Cardiac muscle cell (in vitro differentiated cells and primary cell): ENCODE measurements around the gene RPL11. TPM values are rescaled to one million over a fixed set of nuclear protein-coding genes. Genes with fewer than 3 reads are reported as not detected.
A peak's percentile ranks its signal among the peaks of the same experiment; 100 is the strongest.
"Not testable (repeated sequence)": the region's sequence is repeated elsewhere in the genome, so short reads cannot be mapped to it uniquely, and the experiment has no call there.

ENCODE experiments used
- DNase-seq, 2 donors: peaks; one replicate each; pipeline versions ENCODE4 v3.0.0 to v3.0.0-alpha.2; 2010 to 2017; ENCODE audit warnings: low read depth in 1 of 2, low spot score in 1 of 2
- H3K27ac ChIP-seq: fragments of 200-600 bp; sonication (generic); 2 replicates; pipeline ENCODE4 v1.5.1; 2016
- H3K27me3 ChIP-seq: fragments of 200-600 bp; sonication (generic); 2 replicates; pipeline ENCODE4 v1.6.0; 2016; ENCODE audit warnings: control low read depth
- H3K36me3 ChIP-seq: fragments of 200-600 bp; sonication (generic); 2 replicates; pipeline ENCODE4 v1.5.1; 2016; ENCODE audit warnings: control low read depth
- H3K4me1 ChIP-seq: fragments of 200-600 bp; sonication (generic); 2 replicates; pipeline ENCODE4 v1.8.1; 2017; ENCODE audit warnings: low read depth, mild to moderate bottlenecking, mixed run types
- H3K4me3 ChIP-seq: fragments of 200-600 bp; sonication (generic); 2 replicates; pipeline ENCODE4 v1.5.1; 2016; ENCODE audit warnings: mild to moderate bottlenecking
- H3K9me3 ChIP-seq: fragments of 200-600 bp; sonication (generic); 2 replicates; pipeline ENCODE4 v1.5.1; 2017; ENCODE audit warnings: low read depth, mild to moderate bottlenecking, control low read depth
- polyA plus RNA-seq: library from polyadenylated mRNA; unstranded; fragments of >200 nt; fragmentation: Nextera tagmentation; extraction: Ambion mirVana; gene quantifications from 2 replicates; pipeline ENCODE4 v1.2.1, GENCODE V29; 2016
- total RNA-seq: library from RNA; depleted of rRNA; stranded (reverse); fragments of >200 nt; gene quantifications from 2 replicates; pipeline ENCODE4 v1.2.3, GENCODE V29; 2016
- TF ChIP-seq, protein P1 (sequence below): IDR thresholded peaks from 2 replicates; pipeline ENCODE4 v1.5.1; 2012; ENCODE audit warnings: low read depth, mild to moderate bottlenecking, low read length

The RPL11 gene
- total and polyA plus RNA-seq, 2 experiments from 2014 or later = 590 to 1,627 TPM

DNA sequence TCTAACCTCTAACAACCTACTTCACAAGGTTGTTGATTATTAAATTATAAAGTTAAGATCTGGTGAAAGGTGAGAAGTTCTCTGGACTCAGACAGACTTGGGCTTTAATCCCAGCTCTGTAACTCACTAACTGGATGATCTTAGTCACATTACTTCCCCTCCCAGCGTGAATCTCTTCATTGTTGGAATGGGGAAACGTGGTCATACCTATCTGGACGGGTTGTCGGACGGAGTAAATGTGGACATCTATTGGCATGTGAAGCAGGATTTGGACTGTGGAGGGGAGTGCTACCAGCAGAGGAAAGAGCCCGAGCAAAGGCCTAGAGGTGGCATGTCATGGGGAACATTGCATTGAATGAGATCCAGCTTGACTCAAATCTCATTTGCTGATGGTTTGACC is 45.1 kb upstream of the RPL11 start:
- TF ChIP-seq, protein P1, sequence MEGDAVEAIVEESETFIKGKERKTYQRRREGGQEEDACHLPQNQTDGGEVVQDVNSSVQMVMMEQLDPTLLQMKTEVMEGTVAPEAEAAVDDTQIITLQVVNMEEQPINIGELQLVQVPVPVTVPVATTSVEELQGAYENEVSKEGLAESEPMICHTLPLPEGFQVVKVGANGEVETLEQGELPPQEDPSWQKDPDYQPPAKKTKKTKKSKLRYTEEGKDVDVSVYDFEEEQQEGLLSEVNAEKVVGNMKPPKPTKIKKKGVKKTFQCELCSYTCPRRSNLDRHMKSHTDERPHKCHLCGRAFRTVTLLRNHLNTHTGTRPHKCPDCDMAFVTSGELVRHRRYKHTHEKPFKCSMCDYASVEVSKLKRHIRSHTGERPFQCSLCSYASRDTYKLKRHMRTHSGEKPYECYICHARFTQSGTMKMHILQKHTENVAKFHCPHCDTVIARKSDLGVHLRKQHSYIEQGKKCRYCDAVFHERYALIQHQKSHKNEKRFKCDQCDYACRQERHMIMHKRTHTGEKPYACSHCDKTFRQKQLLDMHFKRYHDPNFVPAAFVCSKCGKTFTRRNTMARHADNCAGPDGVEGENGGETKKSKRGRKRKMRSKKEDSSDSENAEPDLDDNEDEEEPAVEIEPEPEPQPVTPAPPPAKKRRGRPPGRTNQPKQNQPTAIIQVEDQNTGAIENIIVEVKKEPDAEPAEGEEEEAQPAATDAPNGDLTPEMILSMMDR = no peak
- peaks cover 14% of the 10 kb centered on the region for H3K4me1 ChIP-seq
- no peak for DNase-seq
- no peak overlapping the region for H3K27ac ChIP-seq
- H3K27me3 ChIP-seq = no peaks in the 10 kb centered on the region
- H3K9me3 ChIP-seq = no peaks in the 10 kb centered on the region
- no peaks in the 10 kb centered on the region for H3K36me3 ChIP-seq
- no peak overlapping the region for H3K4me3 ChIP-seq

DNA sequence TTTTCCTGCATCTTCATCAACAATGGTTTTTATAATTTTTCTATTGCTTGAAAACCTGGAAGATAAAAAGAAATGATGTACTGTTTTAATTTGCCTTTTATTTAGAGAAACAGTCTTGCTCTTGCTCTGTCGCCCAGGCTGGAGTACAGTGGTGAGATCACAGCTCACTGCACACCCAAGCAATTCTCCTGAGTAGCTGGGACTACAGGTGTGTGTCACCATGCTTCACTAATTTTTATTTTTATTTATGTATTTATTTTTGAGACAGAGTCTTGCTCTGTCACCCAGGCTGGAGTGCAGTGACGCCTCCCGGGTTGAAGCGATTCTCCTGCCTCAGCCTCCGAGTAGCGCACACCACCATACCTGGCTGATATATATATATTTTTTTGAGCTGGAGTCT is 43.0 kb upstream of the RPL11 start:
- TF ChIP-seq, protein P1 = no peak
- Histone ChIP-seq H3K9me3 (no peaks in the 10 kb centered on the region), H3K36me3 (no peaks in the 10 kb centered on the region), H3K4me3 (no peak overlapping the region), H3K27me3 (no peaks in the 10 kb centered on the region), H3K27ac (no peak overlapping the region), H3K4me1 (peaks cover 13% of the 10 kb centered on the region)
- DNase-seq = no peak

DNA sequence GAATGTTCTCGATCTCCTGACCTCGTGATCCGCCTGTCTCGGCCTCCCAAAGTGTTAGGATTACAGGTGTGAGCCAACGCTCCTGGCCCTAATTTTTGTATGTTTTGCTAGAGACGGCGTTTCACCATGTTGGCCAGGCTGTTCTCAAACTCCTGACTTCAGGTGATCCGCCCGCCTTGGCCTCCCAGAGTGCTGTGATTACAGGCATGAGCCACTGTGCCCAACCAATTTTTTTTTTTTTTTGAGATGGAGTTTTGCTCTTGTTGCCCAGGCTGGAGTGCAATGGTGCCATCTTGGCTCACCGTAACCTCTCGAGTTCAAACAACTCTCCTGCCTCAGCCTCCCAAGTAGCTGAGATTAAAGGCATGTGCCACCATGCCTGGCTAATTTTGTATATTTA is 42.4 kb upstream of the RPL11 start:
- H3K4me3 ChIP-seq, DNase-seq, H3K36me3 ChIP-seq, H3K27ac ChIP-seq, H3K27me3 ChIP-seq, H3K4me1 ChIP-seq, H3K9me3 ChIP-seq: not testable (repeated sequence)

DNA sequence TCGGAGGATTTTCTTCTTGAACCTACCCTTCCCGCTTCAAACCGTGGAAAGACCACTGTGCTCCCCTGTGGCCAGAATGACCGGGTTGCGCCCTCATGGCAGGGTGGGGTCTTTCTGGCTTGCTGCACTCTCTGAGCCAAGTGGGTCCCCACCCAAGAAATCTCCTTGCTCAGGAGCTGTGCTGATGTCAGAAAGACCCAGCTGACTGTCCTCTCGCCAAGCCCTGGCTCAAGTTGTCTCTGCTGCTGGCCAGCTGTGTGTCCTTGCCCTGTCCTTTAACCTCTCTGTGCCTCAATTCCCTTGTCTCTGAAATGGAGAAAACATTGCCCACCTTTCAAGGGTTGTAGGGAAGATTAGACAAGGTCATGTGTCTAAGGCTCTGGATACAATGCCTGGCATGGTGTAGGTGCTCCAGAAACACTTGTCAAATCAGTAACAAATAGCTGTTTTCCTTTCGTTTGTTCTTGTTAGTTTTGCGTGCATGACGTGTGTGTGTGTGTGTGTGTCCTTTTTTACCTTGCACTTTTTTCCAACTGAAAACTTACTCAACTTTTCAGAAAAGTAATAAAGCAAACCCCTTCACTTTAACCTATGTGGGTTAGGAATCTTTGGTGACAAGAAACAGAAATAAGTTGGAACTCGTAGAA is 41.1 kb upstream of the RPL11 start:
- DNase-seq = no peak
- TF ChIP-seq, protein P1 = no peak
- H3K27me3 ChIP-seq = no peaks in the 10 kb centered on the region
- H3K4me1 ChIP-seq = peaks cover 4% of the 10 kb centered on the region
- H3K36me3 ChIP-seq = no peaks in the 10 kb centered on the region
- H3K4me3 ChIP-seq = no peak overlapping the region
- no peaks in the 10 kb centered on the region for H3K9me3 ChIP-seq
- H3K27ac ChIP-seq = no peak overlapping the region

DNA sequence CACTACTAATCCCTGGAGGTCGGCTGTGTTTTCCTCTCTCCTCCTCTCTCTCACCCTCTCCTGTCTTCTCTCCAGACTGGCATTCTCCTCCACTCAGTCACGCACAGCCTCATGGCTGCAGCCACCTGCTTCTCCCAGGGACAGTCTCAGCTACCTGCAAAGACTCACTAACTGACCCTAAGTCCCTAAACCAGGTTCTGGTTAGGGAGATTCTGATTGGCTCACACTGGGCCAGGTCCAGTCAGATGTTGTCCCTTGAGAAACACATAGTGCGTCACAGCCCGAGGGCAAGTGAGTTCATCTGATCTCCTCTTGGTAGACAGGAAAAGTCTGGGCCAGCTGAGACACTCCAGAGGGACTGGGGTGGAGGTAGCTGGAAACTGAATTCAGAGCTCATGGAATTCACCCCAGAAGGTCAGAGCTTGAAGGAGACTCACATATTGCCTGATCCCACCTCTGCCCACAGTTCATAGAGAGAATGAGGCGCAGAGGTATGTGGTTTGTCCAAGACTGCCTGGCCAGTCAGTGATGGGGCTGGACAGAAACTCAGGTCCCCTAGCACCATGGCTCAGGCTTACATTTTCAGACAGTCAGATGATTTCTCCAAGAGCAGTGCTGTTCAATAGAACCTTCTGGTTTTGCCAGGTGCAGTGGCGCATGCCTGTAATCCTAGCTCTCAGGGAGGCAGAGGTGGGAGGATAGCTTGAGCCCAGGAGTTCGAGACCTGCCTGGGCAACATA is 40.4 kb upstream of the RPL11 start:
- TF ChIP-seq, protein P1 = no peak
- peak in 1 of 2 donors; percentile 65 for DNase-seq
- H3K36me3 ChIP-seq = no peaks in the 10 kb centered on the region
- no peaks in the 10 kb centered on the region for H3K27me3 ChIP-seq
- H3K9me3 ChIP-seq = no peaks in the 10 kb centered on the region
- no peak overlapping the region for H3K27ac ChIP-seq
- no peak overlapping the region for H3K4me3 ChIP-seq
- H3K4me1 ChIP-seq = peaks cover 4% of the 10 kb centered on the region

DNA sequence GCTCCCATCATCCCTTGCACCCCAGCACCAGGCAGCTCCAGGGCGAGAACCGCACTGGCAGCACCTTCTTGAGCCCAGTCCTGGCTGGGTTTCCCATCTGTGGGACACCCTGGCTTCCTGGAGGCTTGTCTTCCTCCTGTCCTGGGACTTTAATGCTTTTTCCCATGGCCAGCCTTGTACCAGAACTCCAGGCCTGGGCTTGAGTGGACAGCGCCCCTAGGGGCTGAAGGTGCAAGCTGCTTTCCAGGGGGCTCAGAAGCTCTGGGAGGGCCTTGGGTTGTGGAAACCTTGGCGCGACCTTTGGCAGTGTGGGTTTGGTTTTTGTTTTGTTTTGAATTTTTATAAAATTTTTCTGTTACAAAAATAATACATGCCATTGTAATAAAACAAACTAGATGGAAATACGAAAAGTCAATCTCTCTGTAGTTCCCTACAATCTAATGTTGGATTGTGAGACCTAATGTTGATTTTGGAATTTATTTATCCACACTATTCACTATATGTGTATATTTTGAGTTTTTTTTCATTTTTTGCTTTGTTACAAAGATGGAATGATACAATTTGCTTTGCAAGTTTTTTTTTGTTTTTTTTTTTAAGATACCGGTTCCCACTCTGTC is 33.8 kb upstream of the RPL11 start:
- TF ChIP-seq, protein P1 = peak; percentile 97
- Histone ChIP-seq H3K4me1 (no peaks in the 10 kb centered on the region), H3K36me3 (no peaks in the 10 kb centered on the region), H3K9me3 (no peaks in the 10 kb centered on the region), H3K4me3 (no peak overlapping the region), H3K27me3 (no peaks in the 10 kb centered on the region), H3K27ac (no peak overlapping the region)
- peak; percentile 65 to 81 for DNase-seq
